ENCODE data around the gene SLC25A39.

The SLC25A39 gene

DNA sequence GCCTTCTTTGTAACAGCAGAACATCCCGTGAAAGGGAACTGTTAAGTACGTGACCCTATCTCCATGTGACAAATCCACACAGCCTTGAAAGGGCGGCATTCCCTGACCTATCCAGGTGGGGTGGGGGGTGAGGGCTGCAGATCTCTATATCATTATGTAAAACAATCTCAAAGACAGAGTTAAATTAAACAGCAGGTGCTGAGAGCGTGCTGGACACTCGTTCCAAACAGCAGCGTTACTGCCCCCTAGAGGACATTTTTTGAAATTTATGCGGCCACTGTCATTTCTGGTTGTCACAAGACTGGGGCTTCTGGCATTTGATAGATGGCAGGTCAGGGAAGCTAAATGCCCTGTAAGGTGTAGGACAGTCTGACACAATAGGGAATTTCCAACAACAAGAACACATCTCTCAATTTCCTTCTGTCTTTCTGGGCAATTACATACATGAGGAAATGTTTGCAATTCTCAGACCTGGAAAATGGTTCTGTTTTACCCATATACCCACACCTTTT lies 6.7 kb upstream of the SLC25A39 start:
- TF ChIP-seq, protein P1, sequence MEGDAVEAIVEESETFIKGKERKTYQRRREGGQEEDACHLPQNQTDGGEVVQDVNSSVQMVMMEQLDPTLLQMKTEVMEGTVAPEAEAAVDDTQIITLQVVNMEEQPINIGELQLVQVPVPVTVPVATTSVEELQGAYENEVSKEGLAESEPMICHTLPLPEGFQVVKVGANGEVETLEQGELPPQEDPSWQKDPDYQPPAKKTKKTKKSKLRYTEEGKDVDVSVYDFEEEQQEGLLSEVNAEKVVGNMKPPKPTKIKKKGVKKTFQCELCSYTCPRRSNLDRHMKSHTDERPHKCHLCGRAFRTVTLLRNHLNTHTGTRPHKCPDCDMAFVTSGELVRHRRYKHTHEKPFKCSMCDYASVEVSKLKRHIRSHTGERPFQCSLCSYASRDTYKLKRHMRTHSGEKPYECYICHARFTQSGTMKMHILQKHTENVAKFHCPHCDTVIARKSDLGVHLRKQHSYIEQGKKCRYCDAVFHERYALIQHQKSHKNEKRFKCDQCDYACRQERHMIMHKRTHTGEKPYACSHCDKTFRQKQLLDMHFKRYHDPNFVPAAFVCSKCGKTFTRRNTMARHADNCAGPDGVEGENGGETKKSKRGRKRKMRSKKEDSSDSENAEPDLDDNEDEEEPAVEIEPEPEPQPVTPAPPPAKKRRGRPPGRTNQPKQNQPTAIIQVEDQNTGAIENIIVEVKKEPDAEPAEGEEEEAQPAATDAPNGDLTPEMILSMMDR (IDR thresholded peaks at IDR 0.05): peak; percentile 61

DNA sequence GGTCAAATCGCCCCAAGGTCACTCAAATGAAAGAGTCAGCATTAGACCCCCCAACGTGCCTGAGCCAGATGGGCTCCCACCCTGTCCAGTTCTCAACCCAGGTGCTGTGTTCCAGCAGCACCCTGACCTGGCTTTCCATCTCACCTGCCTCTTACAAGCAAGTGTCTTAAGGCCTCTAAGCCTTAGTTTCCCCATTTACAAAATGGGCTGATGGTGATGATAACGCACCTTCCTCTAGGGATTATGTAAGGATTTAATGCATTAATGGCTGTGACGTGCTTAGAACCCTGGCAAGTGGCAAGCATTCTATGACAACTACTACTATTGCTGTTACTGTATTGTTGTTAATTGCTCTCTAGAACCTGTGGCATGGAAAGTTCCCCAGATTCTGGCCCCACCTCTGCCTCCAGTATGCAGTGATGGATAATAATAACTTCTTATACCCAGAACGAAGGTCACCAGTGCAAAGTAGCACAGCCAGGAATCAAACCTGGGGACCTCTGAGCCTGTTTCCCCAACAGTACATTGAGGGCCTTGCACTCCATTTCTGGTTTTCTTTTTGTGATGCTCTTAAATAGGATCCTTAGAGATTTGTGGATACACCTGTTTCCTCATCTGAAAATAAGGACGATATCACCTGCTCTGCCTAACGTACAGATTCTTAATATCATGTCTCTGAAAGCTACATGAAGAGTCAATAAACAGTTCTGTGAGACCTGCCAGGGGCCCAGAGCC lies 3.3 kb upstream of the SLC25A39 start:
- TF ChIP-seq, protein P1 (IDR thresholded peaks at IDR 0.05): no peak

DNA sequence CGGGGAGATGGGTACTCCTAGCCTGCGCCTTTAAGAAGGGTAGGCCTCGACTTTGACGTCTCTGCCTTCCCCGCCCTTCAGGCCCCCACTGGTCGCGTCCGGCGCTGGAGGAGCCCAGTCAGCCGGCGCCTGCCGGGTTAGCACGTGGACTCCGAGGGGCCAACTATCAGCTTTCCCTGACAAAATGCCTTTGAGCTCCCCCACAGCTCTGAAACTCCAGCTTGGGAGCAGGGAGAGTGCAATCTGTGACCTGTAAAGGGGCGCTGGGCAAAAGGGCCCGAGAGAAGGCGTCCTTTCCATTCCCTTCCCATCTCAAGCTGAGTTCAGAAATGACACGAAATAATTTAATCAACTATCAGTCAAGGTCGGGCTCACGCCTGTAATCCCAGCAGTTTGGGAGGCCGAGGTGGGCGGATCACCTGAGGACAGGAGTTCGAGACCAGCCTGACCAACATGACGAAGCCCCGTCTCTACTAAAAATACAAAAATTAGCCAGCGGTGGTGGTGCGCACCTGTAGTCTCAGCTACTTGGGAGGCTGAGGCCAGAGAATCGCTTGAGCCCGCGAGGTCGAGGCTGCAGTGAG lies 2.3 kb upstream of the SLC25A39 start:
- TF ChIP-seq, protein P1 (IDR thresholded peaks at IDR 0.05): no peak

DNA sequence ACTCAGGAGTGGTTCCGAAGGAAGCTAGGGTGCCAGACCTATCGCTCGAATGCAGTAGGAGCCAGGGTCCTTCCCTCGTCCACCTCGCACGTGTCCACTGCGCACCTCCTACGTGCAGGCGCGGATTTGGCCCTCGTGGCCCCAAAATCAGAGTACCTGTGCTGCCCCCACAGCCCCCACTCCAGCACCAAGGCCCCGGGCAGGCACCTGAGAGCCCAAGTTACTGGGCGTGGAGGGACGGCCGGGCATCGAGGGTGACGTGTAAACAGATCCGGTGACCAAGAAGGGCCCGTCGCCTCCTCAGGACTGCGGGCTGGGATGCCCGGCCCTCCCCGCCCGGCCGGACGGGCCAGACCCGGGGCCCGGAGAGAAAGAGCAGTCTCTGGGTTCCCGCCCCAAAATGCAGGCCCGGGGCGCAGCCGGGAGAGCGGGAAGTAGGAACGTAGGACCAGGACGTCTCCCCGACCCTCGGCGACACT lies 492 bp downstream of the SLC25A39 start:
- TF ChIP-seq, protein P1 (IDR thresholded peaks at IDR 0.05): no peak

DNA sequence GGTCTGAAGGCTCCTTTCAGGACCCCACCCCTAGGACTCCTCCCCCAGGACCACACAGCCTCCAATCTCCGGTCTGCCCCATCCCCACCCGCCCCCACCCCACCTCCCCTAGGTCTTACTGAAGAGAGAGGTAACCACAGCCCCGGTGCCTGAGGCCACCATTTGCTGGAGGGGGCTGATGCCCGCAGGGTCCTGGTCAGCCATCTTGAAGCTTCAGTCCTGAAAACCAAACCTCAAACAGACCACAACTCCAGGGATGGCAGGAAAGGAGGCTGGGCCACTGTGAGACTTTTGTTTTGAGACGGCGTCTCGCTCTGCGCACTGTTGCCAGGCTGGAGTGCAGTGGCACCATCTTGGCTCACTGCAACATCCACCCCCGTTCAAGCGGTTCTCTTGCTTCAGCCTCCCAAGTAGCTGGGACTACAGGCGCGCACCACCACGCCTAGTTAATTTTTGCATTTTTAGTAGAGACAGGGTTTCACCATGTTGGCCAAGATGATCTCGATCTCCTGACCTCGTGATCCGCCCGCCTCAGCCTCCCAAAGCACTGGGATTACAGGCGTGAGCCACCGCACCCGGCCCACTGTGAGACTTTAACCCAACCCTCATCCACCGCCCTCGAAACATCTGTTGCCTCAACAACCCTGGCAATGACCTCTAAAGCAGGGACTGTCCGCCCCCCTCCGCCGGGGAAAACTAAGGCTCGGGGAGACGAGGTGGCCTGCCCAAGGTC lies 1.1 kb downstream of the SLC25A39 start:
- TF ChIP-seq, protein P1 (IDR thresholded peaks at IDR 0.05): no peak

GRCh38 chr17:44322236-44322895 lies 2.3 kb downstream of the SLC25A39 start:
- TF ChIP-seq, protein P1 (IDR thresholded peaks at IDR 0.05): no peak

All from LNCAP (cell line).